ENCODE data around the gene CEP112.

The CEP112 gene

GRCh38 chr17:65655706-65656105 is 536.2 kb downstream of the CEP112 start:
- no peak for DNase-seq (ENCODE audit: low read depth in 2 of 2)

GRCh38 chr17:65644545-65644944 is 547.4 kb downstream of the CEP112 start:
- no peak for DNase-seq (ENCODE audit: low read depth in 2 of 2)

- no peak for DNase-seq (ENCODE audit: low read depth in 2 of 2)
These were observed 553.5 kb downstream of the CEP112 start for GRCh38 chr17:65638221-65638975.

GRCh38 chr17:65637786-65638185 is 554.1 kb downstream of the CEP112 start:
- DNase-seq (ENCODE audit: low read depth in 2 of 2), result no peak

GRCh38 chr17:65634533-65634932 is 557.4 kb downstream of the CEP112 start:
- DNase-seq (ENCODE audit: low read depth in 2 of 2), result no peak

- no peak for DNase-seq (ENCODE audit: low read depth in 2 of 2)
These were observed 557.9 kb downstream of the CEP112 start for GRCh38 chr17:65633988-65634387.

- DNase-seq (ENCODE audit: low read depth in 2 of 2), result no peak
These were observed 558.6 kb downstream of the CEP112 start for GRCh38 chr17:65633146-65633881.

GRCh38 chr17:65630502-65630901 is 561.4 kb downstream of the CEP112 start:
- no peak for DNase-seq (ENCODE audit: low read depth in 2 of 2)

GRCh38 chr17:65629234-65629690 is 562.7 kb downstream of the CEP112 start:
- no peak for DNase-seq (ENCODE audit: low read depth in 2 of 2)

GRCh38 chr17:65628644-65629036 is 563.3 kb downstream of the CEP112 start:
- no peak for DNase-seq (ENCODE audit: low read depth in 2 of 2)

GRCh38 chr17:65627891-65628643 is 563.9 kb downstream of the CEP112 start:
- no peak for DNase-seq (ENCODE audit: low read depth in 2 of 2)

- no peak for DNase-seq (ENCODE audit: low read depth in 2 of 2)
These were observed 564.8 kb downstream of the CEP112 start for GRCh38 chr17:65627108-65627507.

- DNase-seq (ENCODE audit: low read depth in 2 of 2), result no peak
These were observed 565.5 kb downstream of the CEP112 start for GRCh38 chr17:65626451-65626850.

- DNase-seq (ENCODE audit: low read depth in 2 of 2), result no peak
These were observed 573.4 kb downstream of the CEP112 start for GRCh38 chr17:65618516-65618915.

- DNase-seq (ENCODE audit: low read depth in 2 of 2), result no peak
These were observed 574.4 kb downstream of the CEP112 start for GRCh38 chr17:65617496-65617895.

- DNase-seq (ENCODE audit: low read depth in 2 of 2), result no peak
These were observed 582.2 kb downstream of the CEP112 start for GRCh38 chr17:65609749-65610148.

GRCh38 chr17:65609286-65609685 is 582.6 kb downstream of the CEP112 start:
- no peak for DNase-seq (ENCODE audit: low read depth in 2 of 2)

GRCh38 chr17:65604070-65604469 is 587.9 kb downstream of the CEP112 start:
- no peak for DNase-seq (ENCODE audit: low read depth in 2 of 2)

GRCh38 chr17:65601881-65602280 is 590.1 kb downstream of the CEP112 start:
- no peak for DNase-seq (ENCODE audit: low read depth in 2 of 2)

GRCh38 chr17:65601145-65601544 is 590.8 kb downstream of the CEP112 start:
- DNase-seq (ENCODE audit: low read depth in 2 of 2), result no peak

GRCh38 chr17:65600518-65600917 is 591.4 kb downstream of the CEP112 start:
- no peak for DNase-seq (ENCODE audit: low read depth in 2 of 2)

- DNase-seq (ENCODE audit: low read depth in 2 of 2), result no peak
These were observed 592.3 kb downstream of the CEP112 start for GRCh38 chr17:65599650-65600049.
